HG03354 (cell line): ENCODE results near the gene HBD.
"Not testable (repeated sequence)": the region's sequence is repeated elsewhere in the genome, so short reads cannot be mapped to it uniquely, and the experiment has no call there.

Experiments
- ATAC-seq: cut with Tn5 transposase; IDR thresholded peaks from one replicate; pipeline ENCODE4 v1.9.1; 2021; ENCODE audit warnings: mild to moderate bottlenecking; ENCODE audit not compliant: unreplicated experiment, poor library complexity, severe bottlenecking

The HBD gene

DNA sequence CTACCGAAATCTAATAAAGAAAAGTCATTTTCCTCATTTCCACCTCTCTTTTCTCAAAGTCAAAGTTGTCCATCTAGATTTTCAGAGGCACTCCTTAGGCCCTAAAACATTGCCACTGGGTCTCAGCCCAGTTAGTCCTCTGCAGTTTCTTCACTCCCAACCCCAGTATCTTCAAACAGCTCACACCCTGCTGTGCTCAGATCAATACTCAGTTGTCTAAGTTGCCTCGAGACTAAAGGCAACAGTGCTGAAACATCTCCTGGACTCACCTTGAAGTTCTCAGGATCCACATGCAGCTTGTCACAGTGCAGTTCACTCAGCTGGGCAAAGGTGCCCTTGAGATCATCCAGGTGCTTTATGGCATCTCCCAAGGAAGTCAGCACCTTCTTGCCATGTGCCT is 19.7 kb upstream of the HBD start:
- not testable (repeated sequence) for ATAC-seq

DNA sequence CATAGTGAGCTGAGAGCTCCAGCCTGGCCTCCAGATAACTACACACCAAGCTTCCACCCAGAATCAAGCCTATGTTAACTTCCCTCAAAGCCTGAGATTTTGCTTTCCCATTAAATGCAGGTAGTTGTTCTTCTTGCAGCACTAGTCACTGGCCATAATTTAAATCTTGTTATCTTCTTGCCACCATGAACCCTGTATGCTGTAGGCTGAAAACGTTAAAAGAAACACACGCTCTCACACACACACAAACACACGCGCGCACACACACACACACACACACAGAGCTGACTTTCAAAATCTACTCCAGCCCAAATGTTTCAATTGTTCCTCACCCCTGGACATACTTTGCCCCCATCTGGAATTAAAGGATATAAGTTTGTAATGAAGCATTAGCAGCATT is 19.2 kb upstream of the HBD start:
- not testable (repeated sequence) for ATAC-seq

DNA sequence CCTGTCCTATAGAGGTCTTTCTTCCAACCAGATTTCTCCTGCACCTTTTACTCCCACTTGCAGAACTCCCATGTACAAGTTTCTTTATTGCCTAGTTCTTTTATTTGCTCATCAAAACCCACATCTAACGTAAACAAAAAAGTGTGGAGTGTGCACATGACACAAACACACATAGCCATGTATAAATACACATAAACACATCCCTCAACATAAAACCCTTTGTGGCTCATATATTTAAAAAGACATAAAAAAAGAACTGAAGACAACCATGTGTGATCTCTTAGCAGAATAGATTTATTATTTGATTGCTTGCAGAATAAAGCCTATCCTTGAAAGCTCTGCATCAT is 18.6 kb upstream of the HBD start:
- ATAC-seq, result no peak

DNA sequence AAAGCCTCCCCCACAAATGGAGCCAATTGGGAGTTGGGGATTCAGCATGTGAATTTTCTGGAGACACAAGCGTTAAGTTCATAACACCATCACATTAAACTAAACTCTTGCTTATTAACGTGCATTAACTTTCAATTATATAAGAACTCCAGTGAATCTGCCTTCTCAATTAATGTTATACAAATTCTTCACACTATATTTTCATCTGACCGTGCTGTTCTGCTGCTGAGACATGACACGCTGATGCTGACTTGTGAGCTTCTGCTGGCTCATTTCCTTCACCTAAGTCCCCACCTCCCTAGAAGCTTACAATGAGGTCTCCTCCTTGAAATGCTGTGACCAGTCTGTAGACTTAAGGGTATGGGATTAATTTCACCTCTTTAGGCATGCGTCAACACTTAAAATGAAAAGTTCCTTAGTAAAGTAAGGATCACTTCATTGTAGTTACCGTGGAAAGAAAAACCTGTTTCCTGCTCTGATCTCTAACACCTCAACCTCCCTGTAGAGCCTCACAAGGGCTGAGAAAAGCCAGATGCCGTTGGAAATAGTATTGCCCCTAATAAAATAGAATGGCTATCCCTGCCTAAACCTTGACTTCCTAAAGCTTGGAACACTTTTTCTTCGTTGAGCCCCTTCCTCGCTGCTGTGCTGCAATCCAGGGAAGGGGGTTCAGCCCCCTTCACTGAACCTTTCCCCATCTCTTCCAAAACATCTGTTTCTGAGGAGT is 18.1 kb upstream of the HBD start:
- ATAC-seq, result no peak

DNA sequence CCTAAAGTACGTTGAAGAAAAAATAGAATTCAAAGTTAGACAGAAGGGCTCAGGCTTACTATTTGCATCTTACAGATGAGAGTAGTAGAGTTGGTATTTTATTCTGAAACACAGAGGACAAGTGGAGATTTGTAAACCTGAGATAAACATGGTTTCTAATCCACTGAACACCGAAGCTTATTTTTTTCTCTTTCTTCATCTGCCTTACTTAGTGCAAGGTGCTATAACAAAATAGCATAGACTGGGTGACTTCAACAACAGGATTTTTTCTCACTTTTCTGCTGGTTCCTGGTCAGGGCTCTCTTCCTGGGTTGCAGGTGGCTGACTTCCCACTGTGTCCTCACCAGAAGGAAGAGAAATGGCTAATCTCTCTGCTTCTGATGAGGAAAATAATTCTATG is 17.5 kb upstream of the HBD start:
- no peak for ATAC-seq

DNA sequence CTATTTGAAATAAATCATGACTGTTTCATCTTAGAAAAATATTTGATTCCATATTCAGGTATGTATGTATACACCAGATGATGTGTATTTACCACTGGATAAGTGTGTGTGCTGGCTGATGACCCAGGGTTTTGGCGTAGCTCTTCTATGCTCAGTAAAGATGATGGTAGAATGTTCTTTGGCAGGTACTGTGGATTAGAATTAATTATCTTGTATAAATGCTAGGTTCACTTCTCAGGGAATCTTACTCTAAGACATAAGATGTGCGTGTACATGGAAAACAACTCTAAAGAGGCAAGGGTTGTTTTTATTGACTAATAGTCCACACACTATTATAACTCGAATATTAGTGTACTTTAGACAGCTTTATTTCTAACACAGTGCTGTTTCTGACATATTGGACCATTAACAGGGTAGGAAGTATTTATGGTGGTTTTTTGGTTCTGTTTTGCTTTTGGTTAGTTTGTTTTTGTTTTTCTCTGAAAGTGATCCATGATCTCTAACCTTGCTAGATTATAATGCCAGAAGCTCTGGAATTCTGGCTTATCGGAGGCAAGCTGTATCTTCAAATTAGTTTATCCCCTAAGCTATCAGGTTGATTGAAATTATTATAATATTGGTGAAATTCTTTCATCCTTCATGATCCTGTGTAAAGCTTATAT is 16.4 kb upstream of the HBD start:
- ATAC-seq, result no peak

DNA sequence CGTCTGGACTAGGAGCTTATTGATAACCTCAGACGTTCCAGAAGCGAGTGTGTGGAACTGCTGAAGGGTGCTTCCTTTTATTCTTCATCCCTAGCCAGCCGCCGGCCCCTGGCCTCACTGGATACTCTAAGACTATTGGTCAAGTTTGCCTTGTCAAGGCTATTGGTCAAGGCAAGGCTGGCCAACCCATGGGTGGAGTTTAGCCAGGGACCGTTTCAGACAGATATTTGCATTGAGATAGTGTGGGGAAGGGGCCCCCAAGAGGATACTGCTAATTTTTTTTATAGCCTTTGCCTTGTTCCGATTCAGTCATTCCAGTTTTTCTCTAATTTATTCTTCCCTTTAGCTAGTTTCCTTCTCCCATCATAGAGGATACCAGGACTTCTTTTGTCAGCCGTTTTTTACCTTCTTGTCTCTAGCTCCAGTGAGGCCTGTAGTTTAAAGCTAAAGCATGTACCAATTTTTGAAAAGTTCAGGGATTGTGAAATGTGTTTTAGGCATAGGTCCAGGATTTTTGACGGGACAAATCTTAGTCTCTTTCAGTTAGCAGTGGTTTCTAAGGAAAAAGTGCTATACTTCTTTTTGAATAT is 15.6 kb upstream of the HBD start, which contains the start of gene HBG1:
Gene HBG1 (minus strand): TSS at position 51 of the 590 bp plus-strand sequence. CDS start 53 bp downstream, outside the sequence.
- not testable (repeated sequence) for ATAC-seq

DNA sequence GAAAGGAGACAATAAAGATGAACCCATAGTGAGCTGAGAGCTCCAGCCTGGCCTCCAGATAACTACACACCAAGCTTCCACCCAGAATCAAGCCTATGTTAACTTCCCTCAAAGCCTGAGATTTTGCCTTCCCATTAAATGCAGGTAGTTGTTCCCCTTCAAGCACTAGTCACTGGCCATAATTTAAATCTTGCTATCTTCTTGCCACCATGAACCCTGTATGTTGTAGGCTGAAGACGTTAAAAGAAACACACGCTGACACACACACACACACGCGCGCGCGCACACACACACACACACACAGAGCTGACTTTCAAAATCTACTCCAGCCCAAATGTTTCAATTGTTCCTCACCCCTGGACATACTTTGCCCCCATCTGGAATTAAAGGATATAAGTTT is 14.2 kb upstream of the HBD start:
- ATAC-seq, result not testable (repeated sequence)

DNA sequence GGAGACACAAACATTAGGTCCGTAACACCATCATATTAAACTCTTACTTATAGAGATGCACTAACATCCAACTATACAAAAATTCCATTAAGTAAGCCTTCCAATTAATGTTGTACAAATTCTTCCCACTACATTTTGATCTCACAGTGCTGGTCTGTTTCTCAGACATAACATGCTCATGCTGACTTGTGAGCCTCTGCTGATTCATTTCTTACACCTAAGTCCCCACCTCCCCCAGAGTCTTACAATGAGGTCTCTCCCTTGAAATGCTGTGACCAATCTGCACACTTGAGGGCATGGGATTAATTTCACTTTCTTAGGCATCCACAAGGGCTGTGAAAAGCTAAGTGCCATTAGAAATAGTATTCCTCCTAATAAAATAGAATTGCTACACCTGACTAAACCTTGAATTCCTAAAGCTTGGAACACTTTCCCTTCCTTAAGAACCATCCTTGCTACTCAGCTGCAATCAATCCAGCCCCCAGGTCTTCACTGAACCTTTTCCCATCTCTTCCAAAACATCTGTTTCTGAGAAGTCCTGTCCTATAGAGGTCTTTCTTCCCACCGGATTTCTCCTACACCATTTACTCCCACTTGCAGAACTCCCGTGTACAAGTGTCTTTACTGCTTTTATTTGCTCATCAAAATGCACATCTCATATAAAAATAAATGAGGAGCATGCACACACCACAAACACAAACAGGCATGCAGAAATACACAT is 13.3 kb upstream of the HBD start:
- ATAC-seq, result no peak

DNA sequence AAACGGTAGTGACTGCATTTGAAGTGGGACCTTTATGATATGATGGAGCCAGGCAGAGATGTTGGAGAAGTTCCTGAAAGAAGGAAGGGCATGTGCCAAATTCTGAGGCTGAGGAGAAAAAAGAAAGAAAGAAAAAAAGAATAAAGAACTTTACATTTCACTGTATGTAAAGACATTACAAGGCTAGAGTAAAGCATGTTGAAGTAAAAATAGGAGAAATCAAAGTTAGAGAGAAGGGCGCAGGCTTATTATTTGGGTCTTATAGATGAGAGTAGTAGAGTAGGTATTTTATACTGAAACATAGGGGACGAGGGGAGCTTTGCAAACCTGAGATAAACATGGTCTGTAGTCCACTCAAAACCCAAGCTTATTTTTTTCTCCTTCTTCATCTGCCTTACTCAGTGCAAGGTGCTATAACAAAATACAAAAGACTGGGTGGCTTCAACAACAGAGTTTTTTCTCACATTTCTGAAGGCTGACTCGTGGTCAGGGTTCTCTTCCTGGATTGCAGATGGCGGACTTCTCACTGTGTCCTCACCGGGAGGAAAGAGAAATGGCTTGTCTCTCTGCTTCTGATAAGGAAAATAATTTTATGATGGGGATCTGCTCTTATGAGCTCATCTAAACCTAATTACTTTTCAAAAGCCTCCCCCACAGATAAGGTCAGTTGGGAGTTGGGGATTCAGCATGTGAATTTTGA is 12.6 kb upstream of the HBD start:
- no peak for ATAC-seq

DNA sequence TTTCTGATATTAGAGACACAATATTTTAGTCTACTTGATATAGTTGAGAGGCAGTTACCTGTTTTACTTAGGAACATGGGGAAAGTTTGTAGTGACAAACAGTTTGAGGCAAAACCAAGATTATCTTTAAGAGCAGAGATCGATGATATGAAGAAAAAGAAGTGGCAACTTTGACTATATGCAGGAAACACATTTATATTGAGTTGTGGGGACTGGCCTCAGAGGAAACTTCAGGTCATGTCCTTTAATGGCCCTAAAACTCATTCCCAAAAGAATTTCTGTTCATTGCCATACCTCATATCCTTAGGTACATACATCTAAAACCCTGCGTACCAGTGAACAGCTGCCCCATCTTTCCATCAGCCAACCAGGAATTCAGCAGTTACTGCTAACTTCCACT is 10.9 kb upstream of the HBD start:
- ATAC-seq, result no peak

DNA sequence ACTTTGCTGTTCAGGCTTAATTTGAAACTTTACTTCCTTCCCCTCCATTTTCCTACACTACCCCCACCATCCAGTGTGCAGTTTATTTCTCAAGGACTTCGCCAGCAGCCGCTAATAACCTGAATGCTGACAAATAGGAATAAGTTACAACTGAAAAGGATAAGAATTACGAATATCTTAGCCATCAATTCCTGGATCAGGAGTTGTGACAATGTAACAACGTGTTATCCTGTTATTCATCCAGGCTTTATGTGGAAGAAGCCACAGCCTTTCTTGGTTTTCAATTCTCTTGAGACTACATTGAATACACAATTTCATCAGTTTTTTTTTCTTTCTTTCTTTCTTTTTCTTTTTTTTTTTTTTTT is 9.5 kb upstream of the HBD start:
- no peak for ATAC-seq

DNA sequence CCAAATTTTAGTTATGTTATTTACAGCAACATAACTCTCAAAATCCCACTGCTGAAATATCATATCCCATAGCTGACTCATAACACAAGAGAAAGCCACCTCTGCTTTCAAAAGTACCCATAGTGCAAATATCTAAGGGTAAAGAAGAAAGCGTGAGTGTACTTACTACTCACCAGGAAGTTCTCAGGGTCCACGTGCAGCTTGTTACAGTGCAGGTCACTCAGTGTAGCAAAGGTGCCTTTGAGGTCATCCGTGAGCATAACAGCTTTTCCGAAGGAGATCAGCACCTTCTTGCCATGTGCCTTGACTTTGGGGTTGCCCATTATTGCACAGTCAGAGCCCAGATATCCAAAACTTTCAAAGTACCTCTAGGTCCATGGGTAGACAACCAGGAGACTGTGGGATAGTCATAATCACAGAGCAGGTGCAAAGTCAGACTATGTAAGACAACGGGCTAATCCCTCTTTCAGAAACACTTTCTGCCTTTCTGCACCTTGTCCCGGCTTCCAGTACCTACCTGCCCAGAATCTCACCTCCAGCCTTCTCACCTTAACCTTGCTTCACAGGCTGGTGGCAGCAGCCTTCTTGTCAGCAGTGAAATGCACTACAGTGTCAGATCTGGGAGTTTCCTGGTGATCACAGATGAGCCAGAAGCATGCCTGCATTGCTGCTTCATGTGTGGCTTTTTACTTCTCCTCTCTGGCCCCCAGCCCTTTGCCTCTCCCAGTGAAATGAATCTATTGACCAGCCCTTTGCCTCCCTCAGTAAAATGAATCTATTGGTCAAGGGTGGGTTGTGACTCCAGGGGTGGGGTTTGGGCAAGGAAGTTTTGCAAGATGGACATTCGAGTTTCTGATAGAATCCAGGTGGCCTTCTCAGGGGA is 8.9 kb upstream of the HBD start:
- no peak for ATAC-seq

DNA sequence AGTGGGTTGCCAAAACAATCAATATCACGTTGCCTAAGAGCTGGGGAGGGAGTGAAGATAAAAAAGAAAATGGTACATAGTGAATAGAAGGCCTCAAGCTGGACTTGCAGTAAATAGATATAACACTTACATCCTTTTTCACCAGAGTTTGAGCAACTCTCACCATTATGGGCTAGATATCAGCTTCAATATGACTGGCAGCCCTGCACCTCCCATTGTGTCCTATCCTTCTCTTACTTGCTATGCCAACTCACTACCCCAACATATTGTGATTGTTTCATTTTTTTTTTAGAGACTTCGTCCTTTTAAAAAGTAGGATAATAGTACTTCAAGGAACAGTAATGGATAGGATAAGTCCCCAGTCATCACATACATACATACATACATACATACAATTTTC is 7.9 kb upstream of the HBD start:
- ATAC-seq, result no peak

DNA sequence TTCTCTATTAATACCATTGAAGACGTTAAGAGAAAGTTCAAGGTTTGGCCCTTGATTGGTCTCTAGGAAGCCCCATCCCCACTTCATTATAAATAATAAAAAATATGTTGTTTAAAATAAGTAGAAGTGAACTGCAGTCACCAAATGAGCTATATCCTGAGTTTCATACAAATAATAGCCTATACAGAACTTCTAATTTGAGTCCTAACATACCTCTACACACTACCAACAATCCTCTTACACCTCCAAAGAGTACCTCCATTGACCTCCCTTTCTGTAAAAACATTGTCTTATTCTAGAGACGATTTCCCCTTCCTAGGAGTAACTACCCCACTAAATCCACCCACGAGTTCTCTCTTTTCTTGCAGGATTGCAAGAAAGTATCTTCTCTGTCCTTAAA is 7.2 kb upstream of the HBD start:
- ATAC-seq, result no peak

DNA sequence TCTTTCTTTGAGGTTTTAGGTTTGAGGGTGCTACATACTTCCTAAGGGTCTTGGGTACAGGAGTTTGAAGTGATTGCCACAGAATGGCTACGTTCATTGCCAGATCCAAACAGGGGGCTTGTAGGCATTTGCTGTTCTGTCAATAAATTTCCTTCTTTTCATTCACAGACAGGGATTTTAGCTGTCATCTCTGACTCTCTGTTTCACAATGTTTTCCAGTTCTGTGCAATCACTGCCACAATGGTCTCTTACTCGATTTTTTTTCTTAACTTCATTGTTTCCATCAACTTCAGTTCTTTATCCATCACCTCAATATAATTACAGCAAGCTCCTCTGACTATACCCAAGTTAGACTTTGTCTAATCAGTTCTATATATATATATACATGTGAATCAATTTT is 6.2 kb upstream of the HBD start:
- no peak for ATAC-seq

DNA sequence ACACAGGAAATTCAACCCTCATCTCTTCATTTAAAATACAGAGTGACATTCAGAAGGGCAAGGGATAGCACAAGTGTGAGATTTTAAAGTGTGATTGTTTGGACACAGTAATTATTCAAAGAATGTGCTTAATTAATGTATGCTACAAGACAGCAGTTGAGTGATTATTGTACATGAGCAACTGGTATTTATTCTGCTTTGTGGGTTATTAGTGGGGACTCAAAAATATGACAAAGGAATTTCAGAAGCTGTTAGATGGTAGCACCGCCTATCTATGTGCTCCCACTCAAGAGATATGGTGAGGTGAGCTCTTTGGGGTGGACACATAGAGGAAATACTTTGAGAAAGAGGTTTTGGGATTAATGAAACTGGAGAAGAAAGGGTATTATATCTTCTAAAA is 5.8 kb upstream of the HBD start:
- no peak for ATAC-seq

DNA sequence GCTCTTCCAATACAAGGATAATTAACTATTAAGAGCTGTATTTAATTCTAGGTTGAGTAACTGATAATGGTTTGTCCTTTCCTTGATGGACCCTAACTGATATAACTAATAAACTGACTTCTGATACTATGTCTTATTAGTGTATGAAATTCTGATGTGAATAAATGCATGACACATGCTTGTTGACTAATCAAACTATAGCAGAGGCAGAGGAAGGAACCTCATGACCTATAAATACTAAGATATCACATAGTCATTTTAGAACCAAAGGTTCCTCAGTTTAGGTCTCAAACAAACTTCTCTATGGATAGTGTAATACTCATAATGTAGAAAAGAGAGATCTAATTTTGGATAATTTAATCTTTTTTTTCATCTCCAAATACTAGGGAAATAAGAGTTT is 4.8 kb upstream of the HBD start:
- no peak for ATAC-seq

DNA sequence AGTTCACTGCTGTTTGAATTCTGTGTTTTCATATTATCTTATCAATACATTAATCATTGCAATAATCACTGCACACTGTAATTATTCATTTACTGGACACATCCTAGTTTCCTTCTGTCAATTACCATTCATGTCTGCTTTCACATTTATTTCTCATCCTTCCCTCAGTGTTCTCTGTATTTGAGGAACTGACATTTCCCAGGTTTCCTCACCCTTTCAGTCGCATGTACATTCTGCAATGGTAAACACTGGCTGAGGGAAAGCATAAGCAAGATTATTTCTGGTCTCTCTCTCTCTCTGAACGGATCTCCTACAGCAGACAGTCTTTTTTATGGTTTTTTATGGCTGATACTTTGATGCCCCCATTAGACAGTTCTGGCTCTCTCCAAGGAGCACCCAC is 4.2 kb upstream of the HBD start:
- ATAC-seq, result no peak
